Ovary (tissue), 9 donors: ENCODE measurements around the gene ZNG1B. TPM values are rescaled to one million over a fixed set of nuclear protein-coding genes. Genes with fewer than 3 reads are reported as not detected.
"Not testable (repeated sequence)": the region's sequence is repeated elsewhere in the genome, so short reads cannot be mapped to it uniquely, and the experiment has no call there.

Experiments
- DNase-seq, 5 donors: peaks; one replicate each; pipeline ENCODE4 v3.0.0-alpha.2; 2019 to 2020
- H3K27ac ChIP-seq, 2 donors: fragments of 200-600 bp; one replicate each; pipeline versions ENCODE4 v1.5.1 to v1.8.0; 2019 to 2022
- H3K27me3 ChIP-seq: fragments of 200-600 bp; one replicate; pipeline ENCODE4 v1.8.0; 2022
- H3K36me3 ChIP-seq: fragments of 200-600 bp; sonication (generic); one replicate; pipeline ENCODE4 v1.5.1; 2019
- H3K4me1 ChIP-seq: one replicate; pipeline ENCODE4 v1.8.1; 2013; ENCODE audit warnings: mild to moderate bottlenecking, moderate library complexity; ENCODE audit not compliant: insufficient read depth
- H3K4me3 ChIP-seq: fragments of 200-600 bp; sonication (generic); one replicate; pipeline ENCODE4 v1.5.1; 2017
- H3K9me3 ChIP-seq, 2 donors: fragments of 200-600 bp in 1 of 2; sonication (generic) in 1 of 2; one replicate each; pipeline versions ENCODE4 v1.5.1 to v1.8.1; 2013 to 2019; ENCODE audit warnings: mild to moderate bottlenecking in 1 of 2, moderate library complexity in 1 of 2
- POLR2A ChIP-seq: fragments of 450-650 bp; IDR thresholded peaks from one replicate; pipeline ENCODE4 v1.6.1; 2017; ENCODE audit warnings: antibody characterized with exemption, mild to moderate bottlenecking, moderate library complexity
- WGBS, 3 donors: extraction: QIAGEN DNeasy Blood & Tissue Kit in 1 of 3; methylation state at CpG; one replicate each; pipeline versions ENCODE4 v1.1.5 to v1.1.7; 2013 to 2017; 5-methylcytosine and 5-hydroxymethylcytosine counted together
- intact Hi-C, 4 donors: fragments of 100-400 bp; cut with DNase I; formaldehyde crosslinking; loops; one replicate each; pipeline versions ENCODE4 v1.11.0 to v1.15.1; 2022 to 2023
- polyA plus RNA-seq, 2 donors: library from polyadenylated mRNA; stranded (reverse); fragments of 200-250 nt in 1 of 2; fragments of 350-450 nt in 1 of 2; fragmentation: Illumina TruSeq in 1 of 2; extraction: RNeasy Lipid Tissue Mini Kit (QIAGEN cat#74804) in 1 of 2; gene quantifications; one replicate each; pipeline ENCODE4 v1.2.3, GENCODE V29; 2013 to 2014
- total RNA-seq, 7 donors: library from RNA; depleted of rRNA in 2 of 7; stranded (reverse); fragments of >200 nt in 2 of 7; fragmentation: NEBNext Ultra II Directional in 3 of 7; extraction: Animal tissue kit (Norgen Biotek cat#: 25700) in 3 of 7; gene quantifications; one replicate each; pipeline versions ENCODE4 v1.1.0 to v1.2.4, GENCODE V29; 2016 to 2023
- donor health status: DM: no; HTN: no; CAD: no; lungs with moderate emphysema.
- donor health status: DM: no; HTN: no; CAD: no.
- donor health status: Bipolar disorder and iron deficiency.
- donor health status: DM: yes; HTN: yes; CAD: no.
- donor health status: DM: no; HTN: no; CAD: no.
- donor health status: DM: yes; HTN: yes; CAD: no.

The ZNG1B gene
- total and polyA plus RNA-seq, 9 donors: 18.0 to 31.2 (median 27.5) TPM

- H3K4me3 ChIP-seq: peak overlapping the region; percentile 62
- H3K4me1 ChIP-seq, H3K9me3 ChIP-seq, intact Hi-C loops, H3K36me3 ChIP-seq, H3K27me3 ChIP-seq: not testable (repeated sequence)
- peak; percentile 35 to 72 (median 61) for DNase-seq
- peak; percentile 27 for TF ChIP-seq POLR2A
- 0 to 1% (median 0%) methylated on average over 39 to 71 of the region's 71 CpGs for WGBS, 3 donors
- H3K27ac ChIP-seq: peak overlapping the region; percentile 81 to 90
Observed at GRCh38 chr2:113541204-113541975, 103.9 kb downstream of the ZNG1B start.

GRCh38 chr2:113541976-113542485 lies 104.5 kb downstream of the ZNG1B start:
- 0 to 3% (median 2%) methylated on average over 25 to 57 of the region's 64 CpGs for WGBS, 3 donors
- H3K9me3 ChIP-seq, H3K36me3 ChIP-seq, intact Hi-C loops, H3K27me3 ChIP-seq, H3K4me1 ChIP-seq: not testable (repeated sequence)
- peak in 1 of 5 donors; percentile 29 for DNase-seq
- Histone ChIP-seq H3K27ac (peak overlapping the region; percentile 81 to 90), H3K4me3 (peak overlapping the region; percentile 62)

GRCh38 chr2:113542529-113542928 lies 105.0 kb downstream of the ZNG1B start:
- H3K4me1 ChIP-seq, H3K27me3 ChIP-seq, H3K9me3 ChIP-seq, H3K36me3 ChIP-seq, intact Hi-C loops, H3K27ac ChIP-seq: not testable (repeated sequence)
- peak in 3 of 5 donors; percentile 9 to 50 (median 41) for DNase-seq
- peak overlapping the region; percentile 62 for H3K4me3 ChIP-seq
- WGBS, 3 donors: 5 to 19% (median 17%) methylated on average over 3 to 5 of the region's 9 CpGs

Other genes with a start within 250 kb of the ZNG1B start
- gene PAX8, start 158.8 kb upstream of the ZNG1B start, total RNA-seq: 10 to 100 TPM in 4 of 7 donors, 1 to 10 TPM in 1, under 1 TPM in 2; 0.15 to 90.1 (median 10.1) TPM
- gene PAX8, start 158.8 kb upstream of the ZNG1B start, polyA plus RNA-seq: 1 to 10 TPM; 2.0 to 2.2 TPM
- gene FOXD4L1, start 61.0 kb downstream of the ZNG1B start, total RNA-seq: under 1 TPM in 4 of 7 donors, not detected in 3; 0.12 to 0.25 (median 0.19) TPM
- not detected for gene FOXD4L1, start 61.0 kb downstream of the ZNG1B start, polyA plus RNA-seq
- 10 to 100 TPM in 6 of 7 donors, 1 to 10 TPM in 1; 9.5 to 32.9 (median 22.3) TPM for gene RABL2A, start 189.6 kb downstream of the ZNG1B start, total RNA-seq
- gene RABL2A, start 189.6 kb downstream of the ZNG1B start, polyA plus RNA-seq: 10 to 100 TPM; 15.0 to 22.1 TPM